ENCODE results near the gene TMEM132D. TPM values are rescaled to one million over a fixed set of nuclear protein-coding genes. Genes with fewer than 3 reads are reported as not detected.

Gene TMEM132D
- total and polyA plus RNA-seq, 2 of the 8 experiments (the other 6 are each of a cell fraction or from before 2014, with no cell fraction given) = 3.5 to 10.1 TPM

- WGBS, 2 experiments (ENCODE audit: extremely low coverage in 1 of 2, insufficient coverage in 1 of 2, insufficient read length in 1 of 2, insufficient replicate concordance in 2 of 2, low coverage in 1 of 2, low lambda C conversion rate in 2 of 2, missing lambda C conversion rate in 1 of 2) = 94% methylated on average over 2 of the region's 2 CpGs; no CpG with 5 or more reads in 1 of the 2 experiments
- H3K23me2 ChIP-seq (ENCODE audit: low read depth, low read length) = no peaks in the 10 kb centered on the region
- DNase-seq (ENCODE audit: low read depth in 1 of 2, low spot score in 2 of 2) (no peak), FAIRE-seq (no peak)
- no peak overlapping the region for H4K91ac ChIP-seq (replicated peaks; ENCODE audit: insufficient read length, low read length)
- no peak overlapping the region for H2BK12ac ChIP-seq (ENCODE audit: low read depth, low read length)
- no peak overlapping the region for H3K9ac ChIP-seq (replicated peaks in 1 of 4; ENCODE audit: extremely low read depth in 1 of 4, low read depth in 3 of 4, low read length in 3 of 4)
- H2BK15ac ChIP-seq (ENCODE audit: low read length) = no peak overlapping the region
- no peaks in the 10 kb centered on the region for H3K79me1 ChIP-seq (ENCODE audit: low read depth, low read length)
- no peak overlapping the region for H3K56ac ChIP-seq (replicated peaks; ENCODE audit: insufficient read length, low read depth, low read length)
- H3K4me1 ChIP-seq (replicated peaks in 1 of 4; ENCODE audit: control insufficient read depth in 3 of 4, insufficient read depth in 4 of 4, low read length in 3 of 4) = no peaks in the 10 kb centered on the region
- H3K27me3 ChIP-seq (replicated peaks in 1 of 4; ENCODE audit: control insufficient read depth in 3 of 4, extremely low read depth in 1 of 4, insufficient read depth in 3 of 4, low read length in 3 of 4) = no peaks in the 10 kb centered on the region
- no peak overlapping the region for H2BK20ac ChIP-seq (ENCODE audit: low read length)
- H3K79me2 ChIP-seq (ENCODE audit: control insufficient read depth in 1 of 2, insufficient read depth in 2 of 2, low read length in 2 of 2) = no peaks in the 10 kb centered on the region; a peak in 1 of 4 replicates
- H4K5ac ChIP-seq (ENCODE audit: insufficient read length, low read depth, low read length) = no peak overlapping the region
- peaks cover 3 to 10% of the 10 kb centered on the region in 2 experiments; a peak in 3 of 4 replicates for H3K9me3 ChIP-seq (ENCODE audit: insufficient read depth in 2 of 2, low read depth in 1 of 2, low read length in 1 of 2)
- H4K20me1 ChIP-seq (replicated peaks in 1 of 2; ENCODE audit: control insufficient read depth in 1 of 2, insufficient read depth in 2 of 2, low read length in 2 of 2) = no peaks in the 10 kb centered on the region
- no peak overlapping the region for H2AK5ac ChIP-seq (ENCODE audit: low read depth, low read length)
- no peak overlapping the region for H3K27ac ChIP-seq (ENCODE audit: low read depth, low read length)
- no peak overlapping the region for H3K14ac ChIP-seq (ENCODE audit: insufficient read length)
- H3K4me3 ChIP-seq (ENCODE audit: extremely low read depth in 1 of 4, insufficient read depth in 2 of 4, low read depth in 3 of 4, low read length in 4 of 4) = no peak overlapping the region
- CTCF ChIA-PET (ENCODE audit: partially characterized antibody) = no interaction called here
- H3K4me2 ChIP-seq (ENCODE audit: insufficient read depth in 1 of 2, low read depth in 2 of 2, low read length in 2 of 2) = no peak overlapping the region
- H2BK120ac ChIP-seq (replicated peaks; ENCODE audit: low read depth, low read length) = no peak overlapping the region
- no peak overlapping the region for H3K23ac ChIP-seq (ENCODE audit: insufficient read length)
- POLR2A ChIA-PET (ENCODE audit: partially characterized antibody) = no interaction called here
- H2AFZ ChIP-seq (ENCODE audit: low read length) = no peak overlapping the region
- no peak overlapping the region for H3K4ac ChIP-seq (replicated peaks; ENCODE audit: insufficient read length, low read depth, low read length)
- H4K8ac ChIP-seq (ENCODE audit: extremely low read depth, insufficient read depth, low read length) = no peak overlapping the region
- H2BK5ac ChIP-seq (ENCODE audit: low read depth, low read length) = no peak overlapping the region
- no peaks in the 10 kb centered on the region for H3K36me3 ChIP-seq (ENCODE audit: control insufficient read depth in 2 of 4, insufficient read depth in 4 of 4, low read length in 3 of 4)
- no peak overlapping the region for H3K18ac ChIP-seq (ENCODE audit: extremely low read depth, low read length)
- no peak for TF ChIP-seq NRF1 (IDR thresholded peaks at IDR 0.05; ENCODE audit: low read depth, low read length)
- TF ChIP-seq CTBP2 (IDR thresholded peaks at IDR 0.05; ENCODE audit: borderline replicate concordance, insufficient read depth, insufficient read length, low read length) = no peak
- no peak for TF ChIP-seq ATF3 (IDR thresholded peaks at IDR 0.05; ENCODE audit: insufficient read depth, low read depth, low read length)
- no peak for TF ChIP-seq GTF2F1 (IDR thresholded peaks at IDR 0.05; ENCODE audit: borderline replicate concordance, low read depth, low read length)
- TF ChIP-seq BCL11A (IDR thresholded peaks at IDR 0.05; ENCODE audit: low read depth in 2 of 2, low read length in 2 of 2) = no peak
- no peak for TF ChIP-seq E2F6 (IDR thresholded peaks at IDR 0.05)
- no peak for TF ChIP-seq TBP (IDR thresholded peaks at IDR 0.05; ENCODE audit: low read depth, low read length)
- TF ChIP-seq SAP30 (IDR thresholded peaks at IDR 0.05; ENCODE audit: insufficient read depth, insufficient replicate concordance, low read length) = no peak
- TF ChIP-seq KDM4A (IDR thresholded peaks at IDR 0.05; ENCODE audit: low read depth, low read length, severe bottlenecking) = no peak
- no peak for TF ChIP-seq EZH2 (IDR thresholded peaks at IDR 0.05; ENCODE audit: low read depth, low read length, severe bottlenecking)
- no peak for TF ChIP-seq JUND (IDR thresholded peaks at IDR 0.05; ENCODE audit: low read length)
- TF ChIP-seq RFX5 (IDR thresholded peaks at IDR 0.05; ENCODE audit: borderline replicate concordance, low read depth, low read length) = no peak
- TF ChIP-seq CBX8 (IDR thresholded peaks at IDR 0.05; ENCODE audit: borderline replicate concordance, low read depth, low read length) = no peak
Observed at GRCh38 chr12:129561304-129561703, 342.5 kb downstream of the TMEM132D start.

Data from H1 (cell line).